Loucy (cell line): ENCODE measurements around the gene ANXA4.

Experiments
- H2AFZ ChIP-seq: fragments of 200-600 bp; sonication (generic); 2 replicates; pipeline ENCODE4 v1.6.0; 2016; ENCODE audit warnings: antibody characterized with exemption, mild to moderate bottlenecking, low read length, moderate library complexity
- H3F3A ChIP-seq: fragments of 200-600 bp; 2 replicates; pipeline ENCODE4 v1.6.0; 2016; ENCODE audit warnings: antibody characterized with exemption, low read depth, mild to moderate bottlenecking
- H3K27me3 ChIP-seq: fragments of 200-600 bp; sonication (generic); 2 replicates; pipeline ENCODE4 v1.6.1; 2014; ENCODE audit warnings: low read length, mild to moderate bottlenecking; ENCODE audit not compliant: insufficient read depth, poor library complexity, severe bottlenecking
- H3K36me3 ChIP-seq: fragments of 200-600 bp; sonication (generic); 2 replicates; pipeline ENCODE4 v1.6.1; 2016; ENCODE audit warnings: low read length; ENCODE audit not compliant: insufficient read depth
- H3K4me1 ChIP-seq: fragments of 200-600 bp; sonication (generic); 2 replicates; pipeline ENCODE4 v1.5.1; 2014; ENCODE audit warnings: low read length, mild to moderate bottlenecking; ENCODE audit not compliant: insufficient read depth, poor library complexity, severe bottlenecking
- H3K4me2 ChIP-seq: fragments of 200-600 bp; sonication (generic); 2 replicates; pipeline ENCODE4 v1.6.0; 2014; ENCODE audit warnings: antibody characterized with exemption, low read length, low read depth, mild to moderate bottlenecking; ENCODE audit not compliant: poor library complexity, severe bottlenecking
- H3K4me3 ChIP-seq: fragments of 200-600 bp; sonication (generic); 2 replicates; pipeline ENCODE4 v1.5.1; 2014; ENCODE audit warnings: low read length, mild to moderate bottlenecking, mixed read lengths; ENCODE audit not compliant: poor library complexity, severe bottlenecking
- H3K79me2 ChIP-seq: fragments of 200-600 bp; sonication (generic); 2 replicates; pipeline ENCODE4 v1.6.1; 2014; ENCODE audit warnings: low read length; ENCODE audit not compliant: insufficient read depth
- H3K9ac ChIP-seq: fragments of 200-600 bp; sonication (generic); 2 replicates; pipeline ENCODE4 v1.6.0; 2014; ENCODE audit warnings: mild to moderate bottlenecking, low read depth, low read length, moderate library complexity; ENCODE audit not compliant: poor library complexity, severe bottlenecking
- H3K9me2 ChIP-seq: fragments of 200-600 bp; sonication (generic); replicated peaks from 2 replicates; pipeline ENCODE4 v1.6.1; 2016; ENCODE audit warnings: low read depth, low read length, mixed read lengths
- H3K9me3 ChIP-seq: fragments of 200-600 bp; sonication (generic); 2 replicates; pipeline ENCODE4 v1.6.1; 2014; ENCODE audit warnings: mild to moderate bottlenecking, antibody characterized with exemption, low read length, low read depth; ENCODE audit not compliant: insufficient read depth
- H4K20me1 ChIP-seq: fragments of 200-600 bp; sonication (generic); 2 replicates; pipeline ENCODE4 v1.6.0; 2014; ENCODE audit warnings: antibody characterized with exemption, low read length, mild to moderate bottlenecking; ENCODE audit not compliant: insufficient read depth, poor library complexity, severe bottlenecking
- EZH2phosphoT487 ChIP-seq: fragments of 200-600 bp; IDR thresholded peaks from 2 replicates; pipeline ENCODE4 v1.6.1; 2018; ENCODE audit warnings: antibody characterized with exemption, mild to moderate bottlenecking, moderate library complexity, borderline replicate concordance
- TF ChIP-seq, protein P1 (sequence below): fragments of 200-600 bp; sonication (generic); conservative IDR thresholded peaks from 2 replicates; pipeline ENCODE4 v1.5.1; 2014; ENCODE audit warnings: mild to moderate bottlenecking, antibody characterized with exemption, low read length

Gene ANXA4

DNA sequence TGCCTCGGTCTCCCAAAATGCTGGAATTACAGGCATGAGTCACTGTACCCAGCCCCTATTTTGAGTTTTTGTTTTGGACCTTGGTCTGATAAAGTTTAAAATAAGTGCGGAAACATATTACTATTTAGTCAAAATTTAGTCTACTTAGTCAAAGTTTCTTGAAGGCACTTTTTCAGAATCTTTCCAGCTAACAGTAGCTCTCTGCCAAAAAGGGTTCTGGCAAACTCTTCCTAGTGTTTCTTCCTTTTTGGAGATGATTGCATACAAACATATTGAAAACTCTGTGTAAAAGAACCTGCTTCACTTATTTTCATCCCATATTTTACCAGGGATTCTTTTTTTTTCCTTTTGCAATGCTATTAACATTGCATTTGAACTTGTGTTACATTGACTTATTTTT, 116.3 kb downstream of the ANXA4 start:
- Histone ChIP-seq H2AFZ (no peak overlapping the region), H3K9me2 (no peaks in the 10 kb centered on the region), H3K9me3 (no peaks in the 10 kb centered on the region), H3K4me2 (no peak overlapping the region), H3K27me3 (no peaks in the 10 kb centered on the region), H3K4me1 (no peaks in the 10 kb centered on the region), H4K20me1 (no peaks in the 10 kb centered on the region), H3F3A (no peaks in the 10 kb centered on the region), H3K9ac (no peak overlapping the region), H3K79me2 (no peaks in the 10 kb centered on the region), H3K36me3 (peaks cover 40% of the 10 kb centered on the region; the same call in 1 of the 2 replicates), H3K4me3 (no peak overlapping the region)
- TF ChIP-seq, protein P1, sequence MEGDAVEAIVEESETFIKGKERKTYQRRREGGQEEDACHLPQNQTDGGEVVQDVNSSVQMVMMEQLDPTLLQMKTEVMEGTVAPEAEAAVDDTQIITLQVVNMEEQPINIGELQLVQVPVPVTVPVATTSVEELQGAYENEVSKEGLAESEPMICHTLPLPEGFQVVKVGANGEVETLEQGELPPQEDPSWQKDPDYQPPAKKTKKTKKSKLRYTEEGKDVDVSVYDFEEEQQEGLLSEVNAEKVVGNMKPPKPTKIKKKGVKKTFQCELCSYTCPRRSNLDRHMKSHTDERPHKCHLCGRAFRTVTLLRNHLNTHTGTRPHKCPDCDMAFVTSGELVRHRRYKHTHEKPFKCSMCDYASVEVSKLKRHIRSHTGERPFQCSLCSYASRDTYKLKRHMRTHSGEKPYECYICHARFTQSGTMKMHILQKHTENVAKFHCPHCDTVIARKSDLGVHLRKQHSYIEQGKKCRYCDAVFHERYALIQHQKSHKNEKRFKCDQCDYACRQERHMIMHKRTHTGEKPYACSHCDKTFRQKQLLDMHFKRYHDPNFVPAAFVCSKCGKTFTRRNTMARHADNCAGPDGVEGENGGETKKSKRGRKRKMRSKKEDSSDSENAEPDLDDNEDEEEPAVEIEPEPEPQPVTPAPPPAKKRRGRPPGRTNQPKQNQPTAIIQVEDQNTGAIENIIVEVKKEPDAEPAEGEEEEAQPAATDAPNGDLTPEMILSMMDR: no peak
- TF ChIP-seq EZH2phosphoT487: no peak

DNA sequence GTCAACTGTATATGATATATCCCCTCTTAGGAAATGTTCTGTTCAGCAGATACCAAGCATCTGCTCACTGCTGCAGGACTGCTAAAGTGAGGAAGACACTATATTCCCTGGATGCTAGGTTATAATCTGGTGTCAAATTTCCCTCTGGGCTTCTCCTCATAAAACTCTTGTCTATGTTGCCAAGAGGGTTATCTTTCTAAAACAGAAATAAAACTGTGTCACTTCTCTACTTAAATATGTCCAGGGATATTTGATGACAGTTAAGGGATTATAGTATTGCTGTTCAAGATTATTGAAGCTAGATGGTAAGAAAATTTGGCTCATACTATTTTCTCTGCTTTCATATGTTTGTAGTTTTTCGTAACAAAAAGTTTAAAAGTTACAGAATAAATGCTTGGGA, 121.4 kb downstream of the ANXA4 start:
- Histone ChIP-seq H3K4me1 (no peaks in the 10 kb centered on the region), H4K20me1 (no peaks in the 10 kb centered on the region), H3K9ac (no peak overlapping the region), H3K79me2 (no peaks in the 10 kb centered on the region), H2AFZ (no peak overlapping the region), H3K9me3 (no peaks in the 10 kb centered on the region), H3F3A (no peaks in the 10 kb centered on the region), H3K36me3 (peaks cover 53% of the 10 kb centered on the region; the same call in 1 of the 2 replicates), H3K9me2 (no peaks in the 10 kb centered on the region), H3K27me3 (no peaks in the 10 kb centered on the region), H3K4me2 (no peak overlapping the region), H3K4me3 (no peak overlapping the region)
- TF ChIP-seq, protein P1: no peak
- TF ChIP-seq EZH2phosphoT487: no peak
